HTR-8/SVneo (cell line): ENCODE measurements around the gene MACROD2.
A peak's percentile ranks its signal among the peaks of the same experiment; 100 is the strongest.

Experiments
- DNase-seq: peaks from one replicate; pipeline ENCODE4 v3.0.0; 2011; ENCODE audit warnings: low spot score, mixed read lengths; ENCODE audit not compliant: insufficient read length
- FAIRE-seq: peaks from 2 replicates; lab custom pipeline; 2011; peaks lifted over from hg19 to GRCh38; lab: Jason Lieb, UNC

Gene MACROD2

DNA sequence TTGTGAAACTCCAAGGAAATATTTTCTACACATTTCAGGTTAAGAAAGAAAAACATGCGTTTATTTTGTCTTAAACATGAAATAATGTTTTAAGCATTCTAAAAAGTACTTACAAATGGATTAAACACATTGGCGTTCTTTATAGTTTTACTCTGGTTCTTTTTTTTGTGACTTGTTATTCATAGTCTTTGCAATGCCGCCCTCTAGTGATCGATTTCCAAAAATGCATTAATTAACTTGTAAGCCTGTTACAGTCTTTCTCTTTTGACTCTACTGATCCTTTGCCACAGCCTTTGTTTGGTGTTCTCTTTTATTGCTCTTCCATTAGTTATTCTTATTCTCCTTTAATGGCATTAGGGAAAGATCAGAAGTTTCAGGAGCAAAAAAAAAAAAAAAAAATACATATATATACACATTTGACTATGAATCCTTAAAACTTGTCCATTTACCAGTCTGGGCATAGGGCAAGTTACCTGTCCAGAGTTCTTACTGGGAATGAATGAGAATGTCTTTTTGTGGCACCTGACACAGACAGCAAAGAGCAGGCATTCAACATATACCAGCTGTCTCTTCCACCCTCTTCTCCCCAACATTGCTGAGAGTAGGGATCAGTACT lies 59.9 kb downstream of the MACROD2 start:
- no peak for FAIRE-seq
- DNase-seq = peak; percentile 20

DNA sequence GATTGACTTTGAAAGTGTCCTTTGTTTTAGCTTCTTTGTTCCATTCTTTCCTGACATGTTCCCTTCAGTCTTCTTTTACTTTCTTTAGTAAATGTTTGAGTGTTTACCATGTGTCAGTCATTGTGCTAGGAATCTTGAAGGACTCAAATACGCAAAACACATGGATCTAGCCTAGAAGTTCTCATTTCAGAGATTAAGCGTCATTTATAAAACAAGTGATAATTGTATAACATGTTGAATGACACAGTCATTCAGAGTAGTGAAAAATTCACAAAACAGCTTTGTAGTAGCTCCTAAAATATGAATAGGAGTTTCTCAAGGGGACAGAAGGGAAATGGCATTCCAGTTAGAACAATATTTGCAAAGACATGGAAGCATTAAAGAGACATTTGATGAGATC lies 66.9 kb downstream of the MACROD2 start:
- DNase-seq = no peak
- FAIRE-seq = no peak

DNA sequence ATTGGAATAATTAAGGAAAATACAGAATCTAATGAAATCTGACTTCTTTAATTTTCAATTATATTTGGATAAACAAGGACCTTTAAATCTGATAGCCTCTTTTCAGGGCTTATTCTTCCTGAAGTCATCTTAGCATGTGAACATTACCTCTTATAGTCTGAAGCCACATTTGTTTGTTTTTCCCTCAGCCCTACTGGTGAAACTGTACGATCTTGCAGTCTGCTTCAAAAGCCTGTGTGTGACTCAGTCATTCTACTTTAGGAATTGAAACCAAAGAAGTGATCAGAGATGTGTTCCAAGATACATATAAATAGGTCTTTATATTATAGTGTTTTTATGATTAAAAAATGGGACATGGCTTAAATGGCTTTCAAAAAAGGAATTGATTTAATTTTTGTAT lies 67.5 kb downstream of the MACROD2 start:
- FAIRE-seq (no peak), DNase-seq (no peak)

DNA sequence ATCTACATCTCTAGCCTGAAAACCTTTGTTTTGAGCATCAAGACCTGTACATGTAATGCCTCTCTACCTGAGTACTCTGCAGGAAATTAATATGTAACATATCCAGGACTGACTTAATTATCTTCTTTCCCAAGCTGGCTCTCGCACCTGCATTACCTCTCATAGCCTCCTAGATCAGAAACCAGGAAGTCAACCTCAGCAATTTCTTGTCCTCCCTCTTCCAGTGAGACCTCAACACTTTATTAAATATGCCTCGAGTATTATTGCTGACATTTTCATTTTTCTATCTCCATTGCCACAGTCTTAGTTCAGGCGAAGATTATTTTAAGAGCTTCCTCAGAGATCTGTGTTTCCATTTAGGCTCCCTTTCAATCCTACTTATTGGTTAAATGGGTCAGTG lies 69.0 kb downstream of the MACROD2 start:
- DNase-seq (no peak), FAIRE-seq (no peak)

DNA sequence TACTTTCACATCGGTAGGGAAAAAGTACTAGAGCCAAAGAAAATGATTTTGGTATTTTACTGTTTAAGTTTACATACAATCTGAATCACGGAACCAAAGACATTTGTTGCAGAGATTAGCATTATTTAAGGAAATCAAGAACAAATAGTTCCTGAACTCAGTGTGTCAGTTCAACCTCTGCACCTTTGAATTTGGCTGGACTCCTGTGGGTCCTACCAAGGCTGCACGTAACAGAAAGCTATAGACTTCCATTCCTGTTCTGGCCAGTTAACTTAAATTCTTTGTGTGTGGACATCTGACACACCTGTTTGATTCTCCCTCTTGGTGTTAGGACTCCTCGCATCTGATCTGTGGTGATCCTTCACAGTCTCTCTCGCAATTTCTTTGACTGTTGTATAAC lies 69.6 kb downstream of the MACROD2 start:
- DNase-seq = no peak
- FAIRE-seq = no peak

DNA sequence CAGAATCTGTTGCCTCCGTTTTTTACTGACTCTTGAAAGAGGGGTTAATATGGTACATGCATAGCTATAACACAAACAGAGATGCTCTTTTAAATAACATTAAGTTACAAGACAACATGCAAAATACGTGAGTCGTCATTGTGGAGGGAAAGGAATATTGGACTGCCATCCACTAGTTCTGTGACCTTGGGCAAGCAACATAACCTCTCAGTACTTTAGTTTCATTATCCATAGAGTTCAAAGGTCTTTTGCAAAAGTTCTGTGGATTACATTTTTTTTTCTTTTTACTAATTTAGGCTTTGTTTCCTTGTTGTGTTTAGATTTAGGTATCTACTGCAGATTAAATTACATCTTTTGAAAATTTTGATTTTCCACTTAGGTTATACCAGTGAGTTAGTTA lies 70.5 kb downstream of the MACROD2 start:
- DNase-seq (no peak), FAIRE-seq (no peak)

DNA sequence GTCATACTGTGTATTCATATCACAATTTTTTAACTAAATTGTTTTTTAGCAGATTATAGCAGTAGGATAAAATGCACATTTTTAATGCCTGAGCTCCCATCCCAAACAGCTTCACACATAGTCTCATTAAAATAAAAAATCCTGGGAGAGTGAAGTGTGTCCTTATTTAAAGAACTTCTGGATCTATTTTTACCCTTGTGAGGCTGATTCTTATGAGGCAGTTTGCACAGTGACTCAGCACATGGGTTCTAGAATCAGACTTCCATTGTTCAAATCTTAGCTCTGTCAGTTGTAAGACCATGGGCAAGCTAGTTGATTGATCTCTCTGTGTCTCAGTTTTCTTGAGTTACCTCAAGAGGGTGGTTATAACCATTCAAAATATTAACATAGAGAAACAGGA lies 72.3 kb downstream of the MACROD2 start:
- DNase-seq (no peak), FAIRE-seq (no peak)

DNA sequence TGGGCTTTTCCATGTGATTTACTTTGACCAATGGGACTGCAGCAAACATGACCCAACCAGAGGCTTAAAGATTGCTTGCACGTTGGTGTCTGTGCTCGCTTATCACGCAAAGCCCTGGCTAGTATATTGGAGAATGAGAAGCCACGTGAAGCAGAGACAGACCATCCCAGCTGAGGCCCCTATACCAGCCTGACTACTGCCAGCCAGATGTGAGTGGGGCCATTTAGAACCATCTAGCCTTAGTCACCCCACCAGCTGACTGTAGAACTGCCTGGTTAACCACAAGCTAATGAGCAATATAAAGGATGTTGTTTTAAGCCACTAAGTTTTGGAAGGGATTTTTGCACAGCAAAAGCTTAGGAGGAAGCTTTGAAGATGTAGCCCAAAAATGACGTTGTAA lies 74.5 kb downstream of the MACROD2 start:
- FAIRE-seq = no peak
- DNase-seq = no peak

DNA sequence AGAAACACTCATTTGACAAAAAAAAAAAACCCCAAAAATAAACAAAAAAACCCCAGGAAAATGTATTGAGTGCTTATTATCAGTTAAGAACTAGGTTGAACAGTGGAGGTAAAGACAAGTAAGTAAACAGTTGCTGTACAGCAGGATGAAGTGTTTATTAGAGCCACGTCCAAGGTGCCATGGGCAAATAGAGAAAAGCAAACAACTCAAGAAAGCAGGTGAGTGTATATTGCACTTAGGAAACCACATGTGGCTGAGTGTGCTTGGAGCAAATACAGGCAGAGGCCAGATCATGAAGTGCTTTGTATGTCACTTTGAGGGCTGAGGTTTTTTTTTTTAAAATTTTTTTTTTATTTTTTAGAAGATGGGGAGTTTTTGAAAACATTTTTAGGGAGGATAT lies 98.3 kb downstream of the MACROD2 start:
- FAIRE-seq (no peak), DNase-seq (no peak)

DNA sequence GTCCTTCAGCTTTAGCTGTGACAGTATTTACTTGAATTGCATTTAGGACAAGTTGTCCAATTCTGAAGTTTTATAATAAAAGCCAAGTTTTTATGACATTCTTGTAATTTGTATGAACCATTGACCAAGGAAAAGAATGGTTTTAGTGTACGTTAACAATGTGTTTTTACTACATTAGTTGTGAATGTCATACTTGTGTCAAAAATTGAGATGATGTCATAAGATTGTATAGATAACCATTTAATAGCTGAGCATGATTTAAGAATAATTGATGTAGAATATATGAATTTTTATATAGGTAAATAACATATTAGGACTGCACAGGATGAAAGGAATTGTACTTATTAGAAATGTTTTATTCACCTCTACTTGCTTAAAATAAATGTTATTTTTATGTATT lies 102.9 kb downstream of the MACROD2 start:
- no peak for FAIRE-seq
- no peak for DNase-seq

DNA sequence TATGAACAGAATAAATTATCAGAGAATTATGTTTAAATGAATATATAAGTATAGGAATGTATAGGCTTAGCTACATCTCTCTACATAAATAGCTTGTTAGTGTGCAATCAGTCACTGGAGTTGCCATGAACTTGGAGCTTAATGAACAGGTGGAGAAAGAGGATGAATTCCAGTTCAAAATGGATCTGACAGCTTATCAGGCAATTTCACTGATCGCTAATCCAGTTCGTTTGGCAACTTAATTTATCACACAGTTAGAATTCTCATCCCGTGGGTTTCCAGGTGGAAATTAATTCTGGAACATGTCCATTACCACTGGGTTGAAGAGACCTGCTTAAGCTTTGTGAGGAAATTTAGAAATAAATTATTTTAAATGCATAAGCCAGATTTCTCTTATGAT lies 118.1 kb downstream of the MACROD2 start:
- no peak for FAIRE-seq
- no peak for DNase-seq

DNA sequence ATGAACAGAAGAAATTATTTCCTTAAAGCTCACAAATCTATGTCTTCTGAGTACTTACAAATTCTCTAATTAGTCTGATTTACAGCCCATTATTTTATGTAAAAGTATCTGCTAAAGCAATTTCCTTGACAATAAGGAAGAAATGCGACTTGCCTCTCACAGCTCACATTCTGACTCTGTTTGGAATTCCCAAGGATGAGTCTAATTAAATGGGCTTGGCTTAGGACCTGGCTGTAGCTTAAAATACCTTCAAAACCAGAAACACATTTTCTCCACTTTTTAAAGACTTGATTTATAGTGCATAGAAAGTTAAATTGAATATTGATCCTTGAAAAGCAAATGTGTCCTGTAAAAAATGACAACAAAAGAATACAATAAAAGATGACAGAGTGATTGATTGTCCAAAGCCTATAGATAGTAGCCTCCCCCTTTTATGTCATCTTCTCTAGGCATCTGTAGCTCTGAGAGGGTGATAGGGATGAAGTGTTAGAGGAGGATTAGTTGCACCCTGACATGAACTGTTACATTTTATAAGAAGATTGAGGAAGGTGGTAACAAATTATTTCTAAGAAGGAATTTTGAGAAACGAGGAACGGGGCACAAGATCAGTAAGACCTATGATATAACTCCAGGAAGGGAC lies 118.9 kb downstream of the MACROD2 start:
- no peak for FAIRE-seq
- no peak for DNase-seq

DNA sequence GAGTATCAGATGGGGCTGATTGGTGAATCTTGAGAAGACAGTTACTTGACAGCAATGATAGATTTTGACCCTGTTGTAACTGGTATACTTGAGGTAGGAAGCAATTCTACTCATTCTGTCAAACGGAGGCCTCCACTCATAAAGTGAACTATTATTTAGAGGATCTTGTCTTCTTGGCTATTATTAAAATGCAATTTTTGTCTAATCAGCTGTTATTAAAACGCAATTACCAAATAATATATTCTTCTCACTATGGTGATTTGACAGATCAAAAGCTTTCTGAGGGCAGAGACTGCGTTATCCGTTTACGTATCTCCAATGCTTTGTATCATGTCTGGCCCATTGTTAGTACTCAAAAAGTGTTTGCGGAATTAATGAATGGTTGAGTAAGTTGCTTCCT lies 120.7 kb downstream of the MACROD2 start:
- FAIRE-seq = no peak
- DNase-seq = no peak

DNA sequence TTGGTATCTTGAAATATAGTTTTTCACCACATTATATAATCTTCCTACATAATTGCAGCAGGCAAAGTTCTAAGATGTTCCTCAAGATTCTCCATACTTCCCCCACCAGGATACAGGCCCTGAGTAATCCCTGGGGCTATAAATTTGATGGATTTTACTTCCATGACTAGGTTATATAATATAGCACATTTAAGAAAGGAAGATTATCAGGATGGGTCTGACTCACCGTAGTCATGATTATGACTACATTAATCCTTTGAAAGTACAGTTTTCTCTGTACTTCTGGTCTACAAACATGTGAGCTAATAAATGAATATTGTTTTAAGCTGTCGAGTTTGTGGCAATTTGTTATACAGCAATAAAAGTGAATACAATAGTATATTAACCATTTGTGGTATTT lies 122.5 kb downstream of the MACROD2 start:
- DNase-seq (no peak), FAIRE-seq (no peak)

DNA sequence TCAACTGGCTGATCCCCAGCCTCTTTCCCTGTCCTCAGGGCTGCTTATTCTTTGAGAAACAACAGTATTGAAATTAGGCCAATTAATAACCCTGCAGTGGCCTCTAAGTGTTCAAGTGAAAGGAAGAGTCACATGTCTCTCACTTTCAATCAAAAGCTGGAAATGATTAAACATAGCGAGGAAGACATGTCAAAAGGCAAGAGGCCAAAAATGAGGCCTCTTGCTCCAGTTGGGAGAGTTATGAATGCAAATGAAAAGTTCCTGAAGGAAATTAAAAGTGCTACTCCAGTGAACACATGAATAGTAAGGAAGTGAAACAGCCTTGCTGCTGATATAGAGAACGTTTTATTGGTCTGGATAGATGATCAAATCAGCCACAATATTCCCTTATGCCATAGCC lies 131.5 kb downstream of the MACROD2 start:
- no peak for FAIRE-seq
- no peak for DNase-seq

DNA sequence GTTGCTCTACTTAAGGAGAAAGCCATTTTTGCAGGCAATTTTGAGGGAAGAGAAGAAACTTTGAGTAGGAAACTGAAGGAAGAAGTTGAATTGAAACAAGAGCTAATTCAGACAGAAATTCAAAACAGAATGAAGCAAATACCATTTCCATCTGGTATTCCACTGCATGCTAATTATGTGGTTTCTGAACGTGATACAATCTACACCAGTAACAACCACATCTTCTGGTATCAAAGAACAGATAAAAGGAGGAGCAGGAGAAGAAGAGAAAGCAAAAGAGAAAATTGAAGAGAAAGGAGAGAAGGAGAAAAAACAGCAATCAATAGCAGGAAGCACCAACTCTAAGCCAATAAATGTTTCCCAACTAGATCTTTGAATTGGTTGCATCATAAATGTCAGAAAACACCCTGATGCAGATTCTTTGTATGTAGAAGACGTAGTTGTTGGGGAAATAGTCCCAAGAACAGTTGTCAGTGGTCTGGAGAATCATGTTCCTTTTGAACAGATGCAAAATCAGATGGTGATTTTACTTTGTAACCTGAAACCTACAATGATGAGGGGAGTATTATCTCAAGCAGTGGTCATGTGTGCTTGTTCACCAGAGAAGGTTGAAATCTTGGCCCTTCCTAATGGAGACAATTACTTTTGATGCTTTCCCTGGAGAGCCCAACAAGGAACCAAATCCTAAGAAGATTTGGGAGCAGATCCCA lies 132.4 kb downstream of the MACROD2 start:
- FAIRE-seq = no peak
- no peak for DNase-seq

DNA sequence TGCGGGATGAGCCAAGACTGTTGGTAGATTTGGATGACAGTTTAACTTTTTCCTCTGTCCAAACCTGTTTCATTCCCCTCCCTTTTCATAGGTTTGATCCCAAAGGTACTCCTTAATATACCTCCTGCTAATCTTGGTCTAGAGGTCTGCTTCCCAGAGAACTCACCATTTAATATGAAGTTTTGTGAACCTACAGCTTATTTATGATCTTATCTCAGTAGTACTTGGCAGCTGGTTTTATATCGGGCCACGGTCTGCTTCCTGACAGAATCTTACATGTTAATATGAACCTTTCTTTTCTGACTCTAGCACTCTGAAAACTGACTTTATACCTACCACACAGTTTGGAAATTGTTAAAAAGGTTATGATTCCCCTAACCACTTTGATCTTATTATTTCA lies 138.7 kb downstream of the MACROD2 start:
- no peak for FAIRE-seq

DNA sequence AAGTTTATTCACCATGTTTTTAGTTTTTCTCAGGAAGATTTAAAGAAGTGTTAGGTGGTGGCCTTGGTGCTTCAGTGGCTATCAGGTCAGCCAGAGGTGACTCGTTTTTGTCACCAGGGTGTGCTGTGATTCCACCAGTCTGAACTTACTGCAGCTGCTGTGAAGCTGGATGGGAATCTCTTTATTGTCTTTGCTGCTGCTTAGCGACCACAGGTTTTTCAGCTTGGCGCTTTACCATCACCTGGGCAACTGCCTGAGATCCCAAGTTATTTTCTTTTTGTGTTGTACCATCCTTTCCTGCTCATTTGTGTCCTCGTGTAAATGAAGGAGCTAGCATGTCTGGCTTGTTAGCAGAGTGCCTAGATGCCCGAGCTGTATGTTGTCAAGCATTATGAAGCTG lies 146.9 kb downstream of the MACROD2 start:
- FAIRE-seq = no peak
- DNase-seq = peak; percentile 2

More for the DNA sequence above, 138.7 kb downstream of the MACROD2 start:
- no peak for DNase-seq

DNA sequence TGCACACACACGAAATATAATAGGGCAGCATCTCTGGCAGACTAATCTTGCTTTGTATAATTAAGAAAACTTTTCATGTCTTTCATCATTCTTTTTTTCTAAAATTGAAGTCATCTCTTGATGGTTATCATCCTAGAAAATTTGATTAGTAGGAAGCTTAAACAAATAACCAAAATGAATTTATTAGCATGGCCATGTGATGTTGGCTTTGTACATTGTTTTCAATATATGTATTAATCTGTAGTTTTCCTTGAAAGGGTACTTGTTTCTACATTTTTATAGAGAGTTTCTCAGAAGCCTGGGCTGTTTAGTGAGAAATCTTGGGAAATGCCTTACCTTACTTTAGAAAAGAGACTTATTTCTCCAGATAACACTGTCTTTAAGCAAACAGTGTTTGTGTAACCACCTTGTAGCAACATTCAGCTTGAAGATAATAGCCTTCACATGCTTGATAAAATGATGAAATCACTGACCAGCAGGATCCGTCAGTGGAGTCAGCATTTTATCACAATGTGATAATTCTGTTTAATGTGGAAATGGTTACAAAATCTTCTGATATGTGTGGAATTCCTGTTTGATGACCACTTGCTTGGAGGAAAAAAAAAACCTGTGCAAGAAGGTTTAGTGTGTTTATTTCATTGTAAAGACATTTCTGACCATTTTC lies 147.8 kb downstream of the MACROD2 start:
- DNase-seq (no peak), FAIRE-seq (no peak)

DNA sequence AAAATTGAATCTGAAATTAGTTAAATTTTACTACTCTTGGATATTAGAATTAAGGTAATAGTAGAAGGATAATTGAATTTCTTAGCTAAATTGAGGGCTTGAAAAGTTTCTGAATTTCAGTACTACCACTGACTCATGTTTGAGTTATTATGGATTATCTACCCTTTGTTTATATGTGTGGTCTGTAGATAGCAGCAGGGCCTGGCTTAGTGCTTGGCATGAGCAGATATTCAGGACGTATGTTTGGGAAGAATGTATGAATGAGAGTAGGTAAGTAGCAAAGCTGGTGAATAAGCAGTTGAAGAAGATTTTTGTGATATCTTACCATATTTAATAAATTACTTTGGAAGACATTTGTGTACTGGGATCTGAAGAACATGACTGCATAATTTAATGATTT lies 152.7 kb downstream of the MACROD2 start:
- FAIRE-seq (no peak), DNase-seq (no peak)

DNA sequence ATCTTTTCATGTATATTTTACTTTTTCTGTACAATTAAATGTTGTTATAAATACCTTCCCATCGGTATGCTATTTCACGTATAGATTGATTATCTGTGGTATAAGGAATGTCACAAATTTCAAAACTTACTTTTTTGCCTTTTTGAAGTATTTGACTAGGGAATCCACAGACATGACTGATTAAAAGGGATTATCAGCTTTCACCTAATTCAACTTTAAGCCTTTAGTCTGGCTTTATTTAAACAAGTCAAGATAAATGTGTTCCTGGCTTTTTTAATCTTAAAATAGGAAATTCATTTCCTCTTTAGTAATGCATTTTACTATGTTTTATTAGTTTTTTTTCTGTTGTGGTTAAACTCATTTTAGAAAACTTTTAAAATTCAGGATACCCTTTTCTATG lies 160.0 kb downstream of the MACROD2 start:
- DNase-seq (no peak), FAIRE-seq (no peak)
